ENCODE results near the gene SH3GL1. TPM values are rescaled to one million over a fixed set of nuclear protein-coding genes. Genes with fewer than 3 reads are reported as not detected.

The SH3GL1 gene
- total RNA-seq, 1 donor from 2014 or later, result 61.4 TPM

GRCh38 chr19:4447327-4448146 lies 47.2 kb upstream of the SH3GL1 start:
- DNase-seq (ENCODE audit: low spot score in 2 of 2), result no peak
- H3K27me3 ChIP-seq, result no peaks in the 10 kb centered on the region
- peaks cover 0 to 12% of the 10 kb centered on the region in 2 donors for H3K4me1 ChIP-seq
- no peaks in the 10 kb centered on the region for H3K9me3 ChIP-seq
- intact Hi-C loops (cut with DNase I), result no loop called here
- H3K4me3 ChIP-seq, result no peak overlapping the region
- H3K27ac ChIP-seq, result no peak overlapping the region
- H3K36me3 ChIP-seq, result peaks cover 73 to 81% of the 10 kb centered on the region in 2 donors
- no peak for TF ChIP-seq CTCF (IDR thresholded peaks at IDR 0.05)

- Histone ChIP-seq H3K4me3 (no peak overlapping the region), H3K27me3 (no peaks in the 10 kb centered on the region), H3K27ac (no peak overlapping the region), H3K36me3 (peaks cover 65 to 73% of the 10 kb centered on the region in 2 donors), H3K4me1 (peaks cover 0 to 12% of the 10 kb centered on the region in 2 donors), H3K9me3 (no peaks in the 10 kb centered on the region)
- DNase-seq (ENCODE audit: low spot score in 2 of 2), result no peak
- no peak for TF ChIP-seq CTCF (IDR thresholded peaks at IDR 0.05)
- intact Hi-C loops (cut with DNase I), result no loop called here
Observed at GRCh38 chr19:4446704-4447200, 46.4 kb upstream of the SH3GL1 start.

GRCh38 chr19:4445963-4446703 lies 45.8 kb upstream of the SH3GL1 start:
- no peak overlapping the region for H3K27ac ChIP-seq
- no peak overlapping the region for H3K4me3 ChIP-seq
- no peaks in the 10 kb centered on the region for H3K9me3 ChIP-seq
- no peak for DNase-seq (ENCODE audit: low spot score in 2 of 2)
- H3K4me1 ChIP-seq, result peaks cover 0 to 12% of the 10 kb centered on the region in 2 donors
- no peak for TF ChIP-seq CTCF (IDR thresholded peaks at IDR 0.05)
- peaks cover 59 to 67% of the 10 kb centered on the region in 2 donors for H3K36me3 ChIP-seq
- H3K27me3 ChIP-seq, result no peaks in the 10 kb centered on the region
- intact Hi-C loops (cut with DNase I), result no loop called here

- Histone ChIP-seq H3K9me3 (no peaks in the 10 kb centered on the region), H3K27ac (no peak overlapping the region), H3K27me3 (no peaks in the 10 kb centered on the region), H3K4me3 (no peak overlapping the region), H3K4me1 (peaks cover 0 to 12% of the 10 kb centered on the region in 2 donors), H3K36me3 (peaks cover 54 to 59% of the 10 kb centered on the region in 2 donors)
- TF ChIP-seq CTCF (IDR thresholded peaks at IDR 0.05), result no peak
- intact Hi-C loops (cut with DNase I), result no loop called here
- no peak for DNase-seq (ENCODE audit: low spot score in 2 of 2)
Observed at GRCh38 chr19:4444765-4445741, 44.7 kb upstream of the SH3GL1 start.
